HepG2 (cell line): ENCODE results near the gene TMEM132D.

Experiments
- EP300 ChIP-seq, 3 experiments: sonication (generic) in 1 of 3; formaldehyde crosslinking in 1 of 3; IDR thresholded peaks; 2 replicates each; pipeline versions ENCODE4 v1.5.1 to v1.6.1; 2011 to 2020; ENCODE audit warnings: low read depth in 2 of 3, low read length in 2 of 3, borderline replicate concordance in 1 of 3, improper control_type of control experiment in 1 of 3, mild to moderate bottlenecking in 1 of 3, missing genetic modification reagents in 1 of 3, moderate library complexity in 1 of 3
- FIP1L1 ChIP-seq: fragments of 200-400 bp; formaldehyde crosslinking; IDR thresholded peaks from 2 replicates; pipeline ENCODE4 v1.6.1; 2018; ENCODE audit warnings: low read depth, mild to moderate bottlenecking, low read length, moderate library complexity, borderline replicate concordance; ENCODE audit not compliant: insufficient read depth
- JDP2 ChIP-seq: sonication (generic); formaldehyde crosslinking; IDR thresholded peaks from 2 replicates; pipeline ENCODE4 v1.8.1; 2022; ENCODE audit warnings: missing genetic modification reagents, borderline replicate concordance
- KAT2B ChIP-seq: fragments of 150-350 bp; IDR thresholded peaks from 2 replicates; pipeline ENCODE4 v1.6.1; 2014; ENCODE audit warnings: low read depth, low read length, borderline replicate concordance
- PITX1 ChIP-seq: sonication (generic); formaldehyde crosslinking; IDR thresholded peaks from 2 replicates; pipeline ENCODE4 v1.5.1; 2020; ENCODE audit warnings: mild to moderate bottlenecking, missing genetic modification reagents
- POLR2A ChIP-seq, 2 experiments: IDR thresholded peaks; 2 replicates each; pipeline ENCODE4 v1.6.1; 2011; ENCODE audit warnings: low read depth in 2 of 2, low read length in 2 of 2, mild to moderate bottlenecking in 1 of 2, moderate library complexity in 1 of 2; ENCODE audit not compliant: insufficient read depth in 1 of 2
- POLR2AphosphoS5 ChIP-seq: IDR thresholded peaks from 2 replicates; pipeline ENCODE4 v1.6.1; 2012; ENCODE audit warnings: low read depth, low read length
- ZNF572 ChIP-seq: sonication (generic); formaldehyde crosslinking; IDR thresholded peaks from 2 replicates; pipeline ENCODE4 v1.5.1; 2020; ENCODE audit warnings: mild to moderate bottlenecking, missing genetic modification reagents
- TF ChIP-seq, protein P1 (sequence below): sonication (generic); formaldehyde crosslinking; IDR thresholded peaks from 2 replicates; pipeline ENCODE4 v1.5.0; 2020; ENCODE audit warnings: mild to moderate bottlenecking, missing genetic modification reagents, moderate library complexity
- TF ChIP-seq, protein P2 (sequence below): sonication (generic); formaldehyde crosslinking; IDR thresholded peaks from 2 replicates; pipeline ENCODE4 v1.4.0; 2020; ENCODE audit warnings: mild to moderate bottlenecking, missing genetic modification reagents
- TF ChIP-seq, protein P3 (sequence below): sonication (generic); formaldehyde crosslinking; IDR thresholded peaks from 2 replicates; pipeline ENCODE4 v1.4.0; 2020; ENCODE audit warnings: missing genetic modification reagents

- no peak for TF ChIP-seq POLR2AphosphoS5
- no peak for TF ChIP-seq EP300 (IDR thresholded peaks at IDR 0.05; ENCODE audit: low read depth in 2 of 2, low read length in 2 of 2)
- TF ChIP-seq EP300 (CRISPR knock-in tag; IDR thresholded peaks at IDR 0.05; ENCODE audit: borderline replicate concordance), result no peak
- TF ChIP-seq KAT2B, result no peak
- TF ChIP-seq FIP1L1, result no peak
- TF ChIP-seq, protein P1, sequence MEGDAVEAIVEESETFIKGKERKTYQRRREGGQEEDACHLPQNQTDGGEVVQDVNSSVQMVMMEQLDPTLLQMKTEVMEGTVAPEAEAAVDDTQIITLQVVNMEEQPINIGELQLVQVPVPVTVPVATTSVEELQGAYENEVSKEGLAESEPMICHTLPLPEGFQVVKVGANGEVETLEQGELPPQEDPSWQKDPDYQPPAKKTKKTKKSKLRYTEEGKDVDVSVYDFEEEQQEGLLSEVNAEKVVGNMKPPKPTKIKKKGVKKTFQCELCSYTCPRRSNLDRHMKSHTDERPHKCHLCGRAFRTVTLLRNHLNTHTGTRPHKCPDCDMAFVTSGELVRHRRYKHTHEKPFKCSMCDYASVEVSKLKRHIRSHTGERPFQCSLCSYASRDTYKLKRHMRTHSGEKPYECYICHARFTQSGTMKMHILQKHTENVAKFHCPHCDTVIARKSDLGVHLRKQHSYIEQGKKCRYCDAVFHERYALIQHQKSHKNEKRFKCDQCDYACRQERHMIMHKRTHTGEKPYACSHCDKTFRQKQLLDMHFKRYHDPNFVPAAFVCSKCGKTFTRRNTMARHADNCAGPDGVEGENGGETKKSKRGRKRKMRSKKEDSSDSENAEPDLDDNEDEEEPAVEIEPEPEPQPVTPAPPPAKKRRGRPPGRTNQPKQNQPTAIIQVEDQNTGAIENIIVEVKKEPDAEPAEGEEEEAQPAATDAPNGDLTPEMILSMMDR (CRISPR knock-in tag), result no peak
- TF ChIP-seq, protein P2, sequence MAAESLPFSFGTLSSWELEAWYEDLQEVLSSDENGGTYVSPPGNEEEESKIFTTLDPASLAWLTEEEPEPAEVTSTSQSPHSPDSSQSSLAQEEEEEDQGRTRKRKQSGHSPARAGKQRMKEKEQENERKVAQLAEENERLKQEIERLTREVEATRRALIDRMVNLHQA (CRISPR knock-in tag), result no peak
- TF ChIP-seq JDP2, result no peak
- TF ChIP-seq ZNF572, result no peak
- no peak for TF ChIP-seq POLR2A (IDR thresholded peaks at IDR 0.05; ENCODE audit: insufficient read depth in 1 of 2, low read depth in 2 of 2, low read length in 2 of 2)
- TF ChIP-seq, protein P3, sequence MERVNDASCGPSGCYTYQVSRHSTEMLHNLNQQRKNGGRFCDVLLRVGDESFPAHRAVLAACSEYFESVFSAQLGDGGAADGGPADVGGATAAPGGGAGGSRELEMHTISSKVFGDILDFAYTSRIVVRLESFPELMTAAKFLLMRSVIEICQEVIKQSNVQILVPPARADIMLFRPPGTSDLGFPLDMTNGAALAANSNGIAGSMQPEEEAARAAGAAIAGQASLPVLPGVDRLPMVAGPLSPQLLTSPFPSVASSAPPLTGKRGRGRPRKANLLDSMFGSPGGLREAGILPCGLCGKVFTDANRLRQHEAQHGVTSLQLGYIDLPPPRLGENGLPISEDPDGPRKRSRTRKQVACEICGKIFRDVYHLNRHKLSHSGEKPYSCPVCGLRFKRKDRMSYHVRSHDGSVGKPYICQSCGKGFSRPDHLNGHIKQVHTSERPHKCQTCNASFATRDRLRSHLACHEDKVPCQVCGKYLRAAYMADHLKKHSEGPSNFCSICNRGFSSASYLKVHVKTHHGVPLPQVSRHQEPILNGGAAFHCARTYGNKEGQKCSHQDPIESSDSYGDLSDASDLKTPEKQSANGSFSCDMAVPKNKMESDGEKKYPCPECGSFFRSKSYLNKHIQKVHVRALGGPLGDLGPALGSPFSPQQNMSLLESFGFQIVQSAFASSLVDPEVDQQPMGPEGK (CRISPR knock-in tag), result no peak
- no peak for TF ChIP-seq PITX1 (CRISPR knock-in tag)
Observed at GRCh38 chr12:129613314-129613713, 290.5 kb downstream of the TMEM132D start.
